Right lobe of liver (tissue), 6 donors: ENCODE results near the gene OR6K3. TPM values are rescaled to one million over a fixed set of nuclear protein-coding genes. Genes with fewer than 3 reads are reported as not detected.

Experiments
- ATAC-seq, 4 donors: fragments of 200-7000 bp; cut with Tn5 transposase; one replicate each; pipeline ENCODE4 v1.9.1; 2020; ENCODE audit warnings: mild to moderate bottlenecking in 4 of 4, moderate library complexity in 4 of 4
- DNase-seq, 3 donors: peaks; one replicate each; pipeline ENCODE4 v3.0.0-alpha.2; 2020
- H3K27ac ChIP-seq, 3 donors: fragments of 200-600 bp; one replicate each; pipeline ENCODE4 v1.8.0; 2022
- H3K27me3 ChIP-seq, 2 donors: fragments of 200-600 bp; one replicate each; pipeline ENCODE4 v1.8.0; 2022
- H3K36me3 ChIP-seq, 4 donors: fragments of 200-600 bp; sonication (generic) in 1 of 4; one replicate each; pipeline versions ENCODE4 v1.5.1 to v1.8.0; 2017 to 2022; ENCODE audit warnings: control low read depth in 1 of 4
- H3K4me1 ChIP-seq, 4 donors: fragments of 200-600 bp; sonication (generic) in 1 of 4; one replicate each; pipeline versions ENCODE4 v1.5.1 to v1.8.0; 2017 to 2022; ENCODE audit warnings: control low read depth in 1 of 4
- H3K4me3 ChIP-seq, 3 donors: fragments of 200-600 bp; one replicate each; pipeline ENCODE4 v1.8.0; 2022
- H3K9me3 ChIP-seq, 4 donors: fragments of 200-600 bp; sonication (generic) in 1 of 4; one replicate each; pipeline versions ENCODE4 v1.5.1 to v1.8.0; 2017 to 2022; ENCODE audit warnings: control low read depth in 1 of 4
- POLR2A ChIP-seq: fragments of 450-650 bp; IDR thresholded peaks from one replicate; pipeline ENCODE4 v1.6.1; 2017; ENCODE audit warnings: antibody characterized with exemption, mild to moderate bottlenecking
- WGBS: methylation state at CpG from one replicate; pipeline ENCODE4 v1.1.6; 2018; ENCODE audit warnings: low coverage, low lambda C conversion rate; ENCODE audit not compliant: insufficient coverage; ENCODE audit errors: missing lambda C conversion rate; 5-methylcytosine and 5-hydroxymethylcytosine counted together
- intact Hi-C, 2 donors: fragments of 100-400 bp; cut with DNase I; formaldehyde crosslinking; loops; one replicate each; pipeline versions ENCODE4 v1.11.2 to v1.14.1; 2022
- total RNA-seq, 6 experiments: library from RNA; depleted of rRNA in 2 of 6; stranded (reverse); fragments of >200 nt in 2 of 6; fragmentation: NEBNext Ultra II Directional in 3 of 6; extraction: Animal tissue kit (Norgen Biotek cat#: 25700) in 3 of 6; gene quantifications; one replicate each; pipeline versions ENCODE4 v1.1.0 to v1.2.4, GENCODE V29; 2016 to 2023
- TF ChIP-seq, protein P1 (sequence below), 4 donors: fragments of 200-600 bp in 3 of 4; fragments of 450-650 bp in 1 of 4; IDR thresholded peaks; one replicate each; pipeline versions ENCODE4 v1.5.1 to v1.8.0; 2016 to 2022; ENCODE audit warnings: antibody characterized with exemption in 4 of 4, mild to moderate bottlenecking in 2 of 4
- donor health status: DM: no; HTN: yes; CAD: no.
- donor health status: DM: no; HTN: no; CAD: no.
- donor health status: DM: no; HTN: no; CAD: no.
- donor health status: DM: no; HTN: yes; CAD: no.
- donor health status: DM: no; HTN: yes; CAD: no.

OR6K3 gene
- total RNA-seq, 6 experiments from 2014 or later: not detected

DNA sequence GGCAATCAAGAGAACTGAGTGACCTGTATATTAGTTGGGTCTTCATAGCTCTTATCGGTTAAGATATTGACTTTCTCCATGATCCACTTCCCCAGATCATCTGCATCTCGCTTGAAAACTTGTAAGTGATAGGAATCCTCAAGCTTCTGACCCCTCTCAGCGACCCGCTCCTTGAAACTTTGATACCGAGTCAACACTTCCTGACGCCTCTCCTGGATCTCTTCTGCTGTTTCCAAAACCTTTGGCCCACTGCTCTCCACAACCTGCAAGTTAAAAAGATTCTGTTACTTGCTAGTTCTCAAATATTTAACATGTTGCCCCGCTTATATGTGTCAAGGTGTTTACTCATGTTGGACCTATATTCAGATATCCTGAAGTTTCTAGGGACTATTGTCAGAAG is 35.4 kb downstream of the OR6K3 start:
- Histone ChIP-seq H3K36me3 (no peaks in the 10 kb centered on the region), H3K9me3 (no peaks in the 10 kb centered on the region), H3K4me3 (no peak overlapping the region), H3K27me3 (no peaks in the 10 kb centered on the region), H3K27ac (no peak overlapping the region), H3K4me1 (no peaks in the 10 kb centered on the region)
- DNase-seq (no peak), ATAC-seq (no peak)
- intact Hi-C loops: no loop called here
- no peak for TF ChIP-seq POLR2A
- 43% methylated on average over 7 of the region's 7 CpGs for WGBS

DNA sequence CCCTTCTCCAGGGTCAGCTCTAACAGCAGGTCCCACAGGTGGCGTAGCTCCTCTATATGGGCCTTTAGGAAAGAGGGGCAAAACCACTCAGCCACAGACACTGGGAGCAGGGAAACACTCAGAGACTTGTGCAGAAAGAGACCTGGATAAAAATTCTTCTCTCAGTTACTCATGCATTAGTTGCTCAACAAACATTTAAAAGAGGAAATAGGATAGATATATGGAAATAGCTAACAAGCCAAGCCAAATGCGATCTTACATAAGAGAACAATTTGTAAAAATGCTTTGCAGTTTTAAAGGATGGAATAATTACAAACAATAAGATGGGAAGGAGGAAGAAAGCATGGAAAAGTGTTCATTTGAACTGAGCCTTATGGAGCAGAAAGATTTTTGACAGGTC is 38.9 kb downstream of the OR6K3 start:
- 65% methylated on average over 2 of the region's 2 CpGs for WGBS
- intact Hi-C loops: no loop called here
- no peak for DNase-seq

DNA sequence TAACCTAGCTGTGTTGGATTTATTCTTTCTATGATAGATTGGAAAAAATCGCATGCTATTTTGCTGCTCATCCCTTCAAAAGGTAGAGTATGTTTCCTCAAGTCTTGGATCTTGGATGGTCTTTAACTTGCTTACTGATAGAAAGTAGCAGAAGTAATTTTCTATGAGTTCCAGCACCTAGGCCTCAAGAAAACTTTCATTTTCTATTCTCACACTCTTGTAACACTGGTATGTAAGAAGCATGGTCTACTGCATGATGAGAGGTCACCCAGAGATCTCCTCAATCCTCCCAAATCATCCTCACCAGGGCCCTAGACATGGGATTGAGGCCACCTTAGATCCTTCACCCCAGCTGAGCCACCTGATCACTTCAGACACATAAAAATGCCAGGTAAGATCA is 41.2 kb downstream of the OR6K3 start:
- Histone ChIP-seq H3K4me1 (no peaks in the 10 kb centered on the region), H3K36me3 (no peaks in the 10 kb centered on the region), H3K27ac (no peak overlapping the region), H3K9me3 (no peaks in the 10 kb centered on the region), H3K27me3 (peaks cover 0 to 6% of the 10 kb centered on the region in 2 donors), H3K4me3 (no peak overlapping the region)
- WGBS: 57% methylated on average over 1 of the region's 1 CpG
- intact Hi-C loops: no loop called here
- DNase-seq (no peak), ATAC-seq (no peak)
- TF ChIP-seq, protein P1, sequence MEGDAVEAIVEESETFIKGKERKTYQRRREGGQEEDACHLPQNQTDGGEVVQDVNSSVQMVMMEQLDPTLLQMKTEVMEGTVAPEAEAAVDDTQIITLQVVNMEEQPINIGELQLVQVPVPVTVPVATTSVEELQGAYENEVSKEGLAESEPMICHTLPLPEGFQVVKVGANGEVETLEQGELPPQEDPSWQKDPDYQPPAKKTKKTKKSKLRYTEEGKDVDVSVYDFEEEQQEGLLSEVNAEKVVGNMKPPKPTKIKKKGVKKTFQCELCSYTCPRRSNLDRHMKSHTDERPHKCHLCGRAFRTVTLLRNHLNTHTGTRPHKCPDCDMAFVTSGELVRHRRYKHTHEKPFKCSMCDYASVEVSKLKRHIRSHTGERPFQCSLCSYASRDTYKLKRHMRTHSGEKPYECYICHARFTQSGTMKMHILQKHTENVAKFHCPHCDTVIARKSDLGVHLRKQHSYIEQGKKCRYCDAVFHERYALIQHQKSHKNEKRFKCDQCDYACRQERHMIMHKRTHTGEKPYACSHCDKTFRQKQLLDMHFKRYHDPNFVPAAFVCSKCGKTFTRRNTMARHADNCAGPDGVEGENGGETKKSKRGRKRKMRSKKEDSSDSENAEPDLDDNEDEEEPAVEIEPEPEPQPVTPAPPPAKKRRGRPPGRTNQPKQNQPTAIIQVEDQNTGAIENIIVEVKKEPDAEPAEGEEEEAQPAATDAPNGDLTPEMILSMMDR (IDR thresholded peaks at IDR 0.05): no peak
- no peak for TF ChIP-seq POLR2A

More for the DNA sequence above, 38.9 kb downstream of the OR6K3 start:
- H3K27me3 ChIP-seq: no peaks in the 10 kb centered on the region
- TF ChIP-seq, protein P1 (IDR thresholded peaks at IDR 0.05): no peak
- TF ChIP-seq POLR2A: no peak
- ATAC-seq: no peak
- H3K4me1 ChIP-seq: no peaks in the 10 kb centered on the region
- H3K27ac ChIP-seq: no peak overlapping the region
- no peaks in the 10 kb centered on the region for H3K9me3 ChIP-seq
- H3K36me3 ChIP-seq: no peaks in the 10 kb centered on the region
- H3K4me3 ChIP-seq: no peak overlapping the region

DNA sequence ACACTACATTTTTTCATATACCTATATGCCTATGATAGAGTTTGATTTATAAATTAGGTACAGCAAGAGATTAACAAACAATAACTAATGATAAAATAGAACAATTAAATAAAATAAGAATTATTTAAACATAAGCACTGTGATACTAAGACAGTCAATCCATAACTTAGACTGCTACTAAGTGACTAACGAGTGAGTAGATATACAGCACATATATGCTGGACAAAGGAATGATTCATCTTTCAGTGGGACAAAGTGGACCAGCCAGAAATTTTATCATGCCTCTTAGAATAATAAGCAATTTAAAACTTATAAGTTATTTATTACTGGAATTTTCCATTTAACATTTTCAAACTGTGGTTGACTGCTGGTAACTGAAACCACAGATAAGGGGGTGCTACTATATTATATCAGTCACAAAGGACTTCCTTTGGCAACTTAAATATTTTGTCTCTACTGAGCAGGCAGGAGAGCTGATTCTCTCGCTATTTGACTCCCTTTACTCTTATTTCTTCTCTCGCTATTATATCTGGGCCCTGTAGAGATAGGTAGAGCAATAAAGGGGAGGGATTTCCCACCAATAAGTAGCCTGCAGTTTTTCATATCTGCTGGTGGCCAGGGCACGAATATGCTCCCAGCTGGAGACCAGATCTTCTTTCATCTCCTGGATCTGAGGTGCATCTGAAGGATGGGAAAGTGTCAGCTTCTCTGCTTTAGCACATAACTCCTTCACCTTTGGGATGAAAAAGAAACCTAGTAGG is 44.8 kb downstream of the OR6K3 start:
- H3K27ac ChIP-seq: no peak overlapping the region
- H3K4me1 ChIP-seq: no peaks in the 10 kb centered on the region
- 25% methylated on average over 4 of the region's 4 CpGs for WGBS
- no peaks in the 10 kb centered on the region for H3K36me3 ChIP-seq
- no peak for ATAC-seq
- H3K9me3 ChIP-seq: no peaks in the 10 kb centered on the region
- intact Hi-C loops: no loop called here
- DNase-seq: no peak
- H3K4me3 ChIP-seq: no peak overlapping the region
- H3K27me3 ChIP-seq: peaks cover 0 to 6% of the 10 kb centered on the region in 2 donors
- TF ChIP-seq, protein P1 (IDR thresholded peaks at IDR 0.05): no peak
- TF ChIP-seq POLR2A: no peak

DNA sequence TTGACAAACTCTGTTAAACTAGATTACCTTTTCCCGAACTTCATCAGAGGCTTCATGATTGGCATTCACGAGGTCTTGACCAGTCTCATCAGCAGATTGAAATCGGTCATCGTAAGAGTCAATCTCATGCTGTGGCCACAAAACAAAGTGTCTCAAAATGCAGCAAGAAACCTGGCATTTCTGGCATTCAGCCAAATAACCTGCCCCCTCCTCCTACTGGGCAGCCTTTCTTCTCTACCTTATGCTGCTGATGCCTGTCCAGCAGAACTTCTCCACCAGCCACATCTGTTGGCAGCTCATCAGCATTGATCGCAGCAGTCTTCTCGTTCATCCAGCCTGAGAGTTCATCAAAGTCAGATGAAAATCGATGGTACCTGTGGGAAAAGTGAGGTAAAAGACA is 46.2 kb downstream of the OR6K3 start:
- Histone ChIP-seq H3K27ac (no peak overlapping the region), H3K4me3 (no peak overlapping the region), H3K36me3 (no peaks in the 10 kb centered on the region), H3K9me3 (no peaks in the 10 kb centered on the region), H3K27me3 (peaks cover 0 to 6% of the 10 kb centered on the region in 2 donors), H3K4me1 (no peaks in the 10 kb centered on the region)
- no peak for TF ChIP-seq POLR2A
- TF ChIP-seq, protein P1 (IDR thresholded peaks at IDR 0.05): no peak
- 63% methylated on average over 7 of the region's 7 CpGs for WGBS
- intact Hi-C loops: no loop called here
- no peak for DNase-seq
- ATAC-seq: no peak

Other genes with a start within 250 kb of the OR6K3 start
- gene OR10R2, start 248.5 kb downstream of the OR6K3 start, total RNA-seq: not detected
- gene OR6Y1, start 166.3 kb downstream of the OR6K3 start, total RNA-seq: not detected
- gene OR6P1, start 150.1 kb downstream of the OR6K3 start, total RNA-seq: not detected
- not detected for gene OR10X1, start 140.8 kb downstream of the OR6K3 start, total RNA-seq
- gene OR10Z1, start 115.5 kb downstream of the OR6K3 start, total RNA-seq: not detected
- 1 to 10 TPM in 2 of 6 experiments, under 1 TPM in 2, not detected in 2; 0.18 to 4.3 (median 1.0) TPM for gene SPTA1, start 34.0 kb downstream of the OR6K3 start, total RNA-seq
- gene OR6K2, start 20.1 kb downstream of the OR6K3 start, total RNA-seq: not detected
- gene OR6K6, start 34.0 kb upstream of the OR6K3 start, total RNA-seq: not detected
- not detected for gene OR6N1, start 51.5 kb upstream of the OR6K3 start, total RNA-seq
- gene OR6N2, start 60.5 kb upstream of the OR6K3 start, total RNA-seq: not detected
- 1 to 10 TPM; 1.5 to 6.6 (median 3.5) TPM for gene MNDA, start 110.6 kb upstream of the OR6K3 start, total RNA-seq
- gene PYHIN1, start 210.8 kb upstream of the OR6K3 start, total RNA-seq: 1 to 10 TPM in 2 of 6 experiments, under 1 TPM in 4; 0.22 to 2.2 (median 0.61) TPM